H1 (cell line): ENCODE measurements around the gene MARCKS. TPM values are rescaled to one million over a fixed set of nuclear protein-coding genes. Genes with fewer than 3 reads are reported as not detected.

Experiments used
- CTCF ChIA-PET: fragments of 300-600 bp; sonication (Branson Sonifier 250); formaldehyde crosslinking; loops from one replicate; lab custom pipeline; 2021; ENCODE audit not compliant: partially characterized antibody; lab: Charles Lee
- POLR2A ChIA-PET: fragments of 300-600 bp; sonication (Branson Sonifier 250); formaldehyde crosslinking; loops from one replicate; lab custom pipeline; 2021; ENCODE audit warnings: inconsistent platforms; ENCODE audit not compliant: partially characterized antibody; lab: Charles Lee
- DNase-seq, 2 experiments: peaks; one replicate each; pipeline versions ENCODE4 v3.0.0 to v3.0.0-alpha.2; 2010 to 2022; ENCODE audit warnings: low spot score in 2 of 2, low read depth in 1 of 2, mixed read lengths in 1 of 2
- FAIRE-seq: peaks from 2 replicates; lab custom pipeline; 2011; peaks lifted over from hg19 to GRCh38; lab: Jason Lieb, UNC
- H2AFZ ChIP-seq: 2 replicates; pipeline ENCODE4 v1.8.1; 2012; ENCODE audit warnings: low read length, inconsistent platforms
- H2AK5ac ChIP-seq: 2 replicates; pipeline ENCODE4 v1.6.1; 2013; ENCODE audit warnings: low read depth, low read length
- H2BK120ac ChIP-seq: replicated peaks from 2 replicates; pipeline ENCODE3; 2013; ENCODE audit warnings: low read depth, low read length, inconsistent platforms
- H2BK12ac ChIP-seq: 2 replicates; pipeline ENCODE4 v1.6.1; 2013; ENCODE audit warnings: low read depth, low read length
- H2BK15ac ChIP-seq: 2 replicates; pipeline ENCODE4 v1.6.1; 2013; ENCODE audit warnings: low read length
- H2BK20ac ChIP-seq: 2 replicates; pipeline ENCODE4 v1.6.1; 2013; ENCODE audit warnings: low read length
- H2BK5ac ChIP-seq: 2 replicates; pipeline ENCODE4 v1.6.1; 2013; ENCODE audit warnings: low read depth, low read length
- H3K14ac ChIP-seq: 2 replicates; pipeline ENCODE4 v1.6.1; 2013; ENCODE audit warnings: inconsistent platforms; ENCODE audit not compliant: insufficient read length
- H3K18ac ChIP-seq: 2 replicates; pipeline ENCODE4 v1.6.1; 2013; ENCODE audit warnings: low read length; ENCODE audit errors: extremely low read depth
- H3K23ac ChIP-seq: 2 replicates; pipeline ENCODE4 v1.6.1; 2013; ENCODE audit warnings: inconsistent platforms; ENCODE audit not compliant: insufficient read length
- H3K23me2 ChIP-seq: 2 replicates; pipeline ENCODE4 v1.6.1; 2013; ENCODE audit warnings: low read depth, low read length
- H3K27ac ChIP-seq: 2 replicates; pipeline ENCODE4 v1.6.1; 2011; ENCODE audit warnings: low read depth, low read length, inconsistent platforms
- H3K27me3 ChIP-seq, 4 experiments: replicated peaks in 1 of 4; 1 replicate in 1 of 4; 2 replicates in 3 of 4; pipeline versions ENCODE4 v1.6.1 to v1.8.1; 2011 to 2013; ENCODE audit warnings: low read length in 3 of 4, mild to moderate bottlenecking in 3 of 4, inconsistent platforms in 2 of 4, mixed read lengths in 2 of 4, moderate library complexity in 1 of 4; ENCODE audit not compliant: control insufficient read depth in 3 of 4, insufficient read depth in 3 of 4; ENCODE audit errors: extremely low read depth in 1 of 4
- H3K36me3 ChIP-seq, 4 experiments: 2 replicates each; pipeline versions ENCODE4 v1.6.1 to v1.8.1; 2011 to 2013; ENCODE audit warnings: mild to moderate bottlenecking in 4 of 4, low read length in 3 of 4, moderate library complexity in 2 of 4, control low read depth in 1 of 4, inconsistent platforms in 1 of 4; ENCODE audit not compliant: insufficient read depth in 4 of 4, control insufficient read depth in 2 of 4
- H3K4ac ChIP-seq: replicated peaks from 2 replicates; pipeline ENCODE3; 2013; ENCODE audit warnings: low read length, low read depth, mixed read lengths, inconsistent platforms; ENCODE audit not compliant: insufficient read length
- H3K4me1 ChIP-seq, 4 experiments: replicated peaks in 1 of 4; 1 replicate in 1 of 4; 2 replicates in 3 of 4; pipeline versions ENCODE4 v1.6.1 to v1.8.1; 2011 to 2013; ENCODE audit warnings: low read length in 3 of 4, inconsistent platforms in 2 of 4, mixed read lengths in 1 of 4; ENCODE audit not compliant: insufficient read depth in 4 of 4, control insufficient read depth in 3 of 4
- H3K4me2 ChIP-seq, 2 experiments: 2 replicates each; pipeline versions ENCODE4 v1.6.1 to v1.8.1; 2011 to 2013; ENCODE audit warnings: low read depth in 2 of 2, low read length in 2 of 2, control low read depth in 1 of 2, inconsistent platforms in 1 of 2, mild to moderate bottlenecking in 1 of 2; ENCODE audit not compliant: insufficient read depth in 1 of 2
- H3K4me3 ChIP-seq, 4 experiments: fragments of 200-600, 300-600 bp in 1 of 4; sonication (generic), shearing (Covaris generic), sonication (Bioruptor Twin) in 1 of 4; 2 replicates each; pipeline versions ENCODE4 v1.5.1 to v1.8.1; 2011 to 2016; ENCODE audit warnings: low read length in 4 of 4, low read depth in 3 of 4, control low read depth in 2 of 4, inconsistent platforms in 2 of 4, mild to moderate bottlenecking in 2 of 4, mixed read lengths in 1 of 4, moderate library complexity in 1 of 4; ENCODE audit not compliant: insufficient read depth in 2 of 4; ENCODE audit errors: extremely low read depth in 1 of 4
- H3K56ac ChIP-seq: replicated peaks from 2 replicates; pipeline ENCODE3; 2013; ENCODE audit warnings: low read depth, mild to moderate bottlenecking, mixed read lengths, low read length, inconsistent platforms; ENCODE audit not compliant: insufficient read length
- H3K79me1 ChIP-seq: 2 replicates; pipeline ENCODE4 v1.6.1; 2013; ENCODE audit warnings: low read depth, low read length, control low read depth
- H3K79me2 ChIP-seq, 2 experiments: 2 replicates each; pipeline versions ENCODE4 v1.6.1 to v1.8.1; 2012 to 2013; ENCODE audit warnings: low read length in 2 of 2, mild to moderate bottlenecking in 2 of 2, inconsistent platforms in 1 of 2; ENCODE audit not compliant: insufficient read depth in 2 of 2, control insufficient read depth in 1 of 2
- H3K9ac ChIP-seq, 4 experiments: replicated peaks in 1 of 4; 1 replicate in 1 of 4; 2 replicates in 3 of 4; pipeline versions ENCODE4 v1.6.1 to v1.8.1; 2011 to 2013; ENCODE audit warnings: low read depth in 3 of 4, low read length in 3 of 4, control low read depth in 2 of 4, mild to moderate bottlenecking in 2 of 4, moderate library complexity in 2 of 4, inconsistent platforms in 1 of 4; ENCODE audit errors: extremely low read depth in 1 of 4
- H3K9me3 ChIP-seq, 2 experiments: 2 replicates each; pipeline versions ENCODE4 v1.6.1 to v1.8.1; 2012 to 2013; ENCODE audit warnings: mild to moderate bottlenecking in 2 of 2, moderate library complexity in 2 of 2, control low read depth in 1 of 2, inconsistent platforms in 1 of 2, low read depth in 1 of 2, low read length in 1 of 2, mixed read lengths in 1 of 2; ENCODE audit not compliant: insufficient read depth in 2 of 2
- H4K20me1 ChIP-seq, 2 experiments: replicated peaks in 1 of 2; 2 replicates each; pipeline versions ENCODE3 to v1.8.1; 2011 to 2013; ENCODE audit warnings: inconsistent platforms in 2 of 2, low read length in 2 of 2, mild to moderate bottlenecking in 1 of 2; ENCODE audit not compliant: insufficient read depth in 2 of 2, control insufficient read depth in 1 of 2
- H4K5ac ChIP-seq: 2 replicates; pipeline ENCODE4 v1.6.1; 2013; ENCODE audit warnings: low read length, low read depth, mixed read lengths, inconsistent platforms; ENCODE audit not compliant: insufficient read length
- H4K8ac ChIP-seq: 2 replicates; pipeline ENCODE4 v1.8.0; 2013; ENCODE audit warnings: mild to moderate bottlenecking, moderate library complexity, low read length, inconsistent platforms; ENCODE audit not compliant: insufficient read depth; ENCODE audit errors: extremely low read depth
- H4K91ac ChIP-seq: replicated peaks from 2 replicates; pipeline ENCODE3; 2013; ENCODE audit warnings: low read length, mixed read lengths, inconsistent platforms; ENCODE audit not compliant: insufficient read length
- EZH2 ChIP-seq: fragments of 200-600 bp; sonication (generic); IDR thresholded peaks from 2 replicates; pipeline ENCODE4 v1.7.1; 2012; ENCODE audit warnings: low read depth, mild to moderate bottlenecking, moderate library complexity, low read length, inconsistent platforms; ENCODE audit not compliant: severe bottlenecking
- HDAC2 ChIP-seq, 2 experiments: fragments of 300-600 bp in 1 of 2; sonication (generic) in 1 of 2; IDR thresholded peaks; 2 replicates each; pipeline ENCODE4 v1.6.1; 2011 to 2012; ENCODE audit warnings: low read depth in 2 of 2, low read length in 2 of 2, mild to moderate bottlenecking in 2 of 2, moderate library complexity in 2 of 2, borderline replicate concordance in 1 of 2, inconsistent platforms in 1 of 2
- RNF2 ChIP-seq: fragments of 200-900, 300-1000 bp; sonication (generic); IDR thresholded peaks from 2 replicates; pipeline ENCODE4 v1.7.1; 2016; ENCODE audit warnings: borderline replicate concordance, low read depth, mild to moderate bottlenecking, antibody characterized with exemption, low read length; ENCODE audit not compliant: poor library complexity, severe bottlenecking; ENCODE audit errors: missing control alignments
- WGBS, 2 experiments: shearing (Covaris generic) in 1 of 2; methylation state at CpG; one replicate each; pipeline versions ENCODE4 v1.1.6 to v1.1.7; 2013 to 2015; ENCODE audit warnings: low lambda C conversion rate in 2 of 2, mixed read lengths in 2 of 2, inconsistent platforms in 1 of 2, low coverage in 1 of 2, missing lambda C conversion rate in 1 of 2; ENCODE audit not compliant: insufficient replicate concordance in 2 of 2, insufficient coverage in 1 of 2, insufficient read length in 1 of 2; ENCODE audit errors: extremely low coverage in 1 of 2, missing lambda C conversion rate in 1 of 2; 5-methylcytosine and 5-hydroxymethylcytosine counted together
- polyA plus RNA-seq, 7 experiments: library from polyadenylated mRNA; depleted of rRNA in 3 of 7; stranded (reverse) in 5 of 7; unstranded in 2 of 7; fragments of >200 nt in 5 of 7; fragments of 200-250 nt in 2 of 7; gene quantifications; 1 replicate in 5 of 7; 2 replicates in 1 of 7; 4 replicates in 1 of 7; pipeline versions ENCODE4 v1.2.1 to v1.2.3, GENCODE V29; 2011 to 2013; ENCODE audit warnings: missing spikeins in 2 of 7, mixed read lengths in 2 of 7
- total RNA-seq: library from RNA; stranded (reverse); fragmentation: NEBNext Ultra II Directional; extraction: Animal tissue kit (Norgen Biotek cat#: 25700); gene quantifications from 2 replicates; pipeline ENCODE4 v1.2.1, GENCODE V29; 2021
- TF ChIP-seq, protein P1 (sequence below): IDR thresholded peaks from 2 replicates; pipeline ENCODE4 v1.6.1; 2012; ENCODE audit warnings: inconsistent platforms

MARCKS gene
- total and polyA plus RNA-seq, 2 of the 8 experiments (the other 6 are each of a cell fraction or from before 2014, with no cell fraction given), result 26.6 to 111 TPM

DNA sequence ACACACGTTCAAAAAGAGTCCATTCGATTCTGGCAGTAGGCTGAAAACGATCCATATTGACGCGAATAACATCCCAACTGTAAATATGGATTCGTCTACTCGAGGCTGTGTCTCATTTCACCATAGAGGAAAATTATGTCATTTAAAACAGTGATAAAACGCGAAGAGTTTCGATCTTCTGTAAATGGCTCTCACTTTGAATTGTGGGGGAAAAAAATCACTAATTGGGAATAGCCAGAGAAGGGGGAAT, 845 bp upstream of the MARCKS start:
- H3K23me2 ChIP-seq, result peaks cover 22% of the 10 kb centered on the region
- peaks cover 0 to 10% (median 4%) of the 10 kb centered on the region in 4 experiments; a peak in 2 of 8 replicates for H3K36me3 ChIP-seq
- H3K79me1 ChIP-seq, result no peaks in the 10 kb centered on the region
- no peaks in the 10 kb centered on the region for H3K9me3 ChIP-seq
- peak overlapping the region in 3 of 4 experiments; percentile 40 to 53 (median 42); a peak in 3 of 7 replicates for H3K9ac ChIP-seq
- peak overlapping the region; percentile 39; the same call in 1 of the 2 replicates for H3K18ac ChIP-seq
- 5% methylated on average over 10 of the region's 10 CpGs; no CpG with 5 or more reads in 1 of the 2 experiments for WGBS, 2 experiments
- FAIRE-seq, result no peak
- no peak overlapping the region for H3K4ac ChIP-seq
- ChIA-PET CTCF (interaction anchor here (0.6 to 1.6 kb wide), 2 partner anchors 264 to 551 kb away, joined by 3 to 4 read pairs; no protein-coding TSS in a partner anchor), POLR2A (interaction anchor here (1.2 to 2.1 kb wide), 4 partner anchors 11 to 79 kb away, joined by 3 to 9 read pairs (median 4); no protein-coding TSS in a partner anchor)
- peak overlapping the region; percentile 82 for H2AFZ ChIP-seq
- H3K14ac ChIP-seq, result no peak overlapping the region
- H2AK5ac ChIP-seq, result no peak overlapping the region
- peak overlapping the region; percentile 95 to 99 (median 98) for H3K4me3 ChIP-seq
- peaks cover 4 to 7% (median 6%) of the 10 kb centered on the region in 4 experiments; a peak in 4 of 7 replicates for H3K4me1 ChIP-seq
- H2BK5ac ChIP-seq, result no peak overlapping the region
- no peak for DNase-seq
- peaks cover 3 to 5% of the 10 kb centered on the region in 2 experiments for H4K20me1 ChIP-seq
- no peak overlapping the region for H4K91ac ChIP-seq
- H2BK20ac ChIP-seq, result no peak overlapping the region
- H4K8ac ChIP-seq, result no peak overlapping the region
- H2BK12ac ChIP-seq, result peak overlapping the region; percentile 13; the same call in 1 of the 2 replicates
- H4K5ac ChIP-seq, result no peak overlapping the region
- peak overlapping the region; percentile 98 to 100 for H3K4me2 ChIP-seq
- peak overlapping the region; percentile 35 for H2BK120ac ChIP-seq
- no peak overlapping the region for H3K23ac ChIP-seq
- H3K56ac ChIP-seq, result no peak overlapping the region
- TF ChIP-seq EZH2 (peak; percentile 17), HDAC2 (IDR thresholded peaks at IDR 0.05; ENCODE audit: borderline replicate concordance in 1 of 2, low read depth in 2 of 2, low read length in 2 of 2) (0 out of 4 replicates have a peak, but pooled peaks of 1 of the 2 experiments have one; percentile 2), RNF2 (peak; percentile 76)
- TF ChIP-seq, protein P1, sequence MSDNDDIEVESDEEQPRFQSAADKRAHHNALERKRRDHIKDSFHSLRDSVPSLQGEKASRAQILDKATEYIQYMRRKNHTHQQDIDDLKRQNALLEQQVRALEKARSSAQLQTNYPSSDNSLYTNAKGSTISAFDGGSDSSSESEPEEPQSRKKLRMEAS, result no peak
- H3K79me2 ChIP-seq, result peaks cover 0 to 34% of the 10 kb centered on the region in 2 experiments; a peak in 2 of 4 replicates
- H3K27me3 ChIP-seq, result peaks cover 6 to 29% (median 15%) of the 10 kb centered on the region in 4 experiments; a peak in 6 of 7 replicates
- H2BK15ac ChIP-seq, result no peak overlapping the region
- no peak overlapping the region for H3K27ac ChIP-seq
